CD4-positive, alpha-beta T cell (primary cell): Measurements from ENCODE around the gene OR8A1. TPM values are rescaled to one million over a fixed set of nuclear protein-coding genes. Genes with fewer than 3 reads are reported as not detected.

Experiments
- ATAC-seq: fragments of 200-7000 bp; cut with Tn5 transposase; one replicate; pipeline ENCODE4 v1.10.0; 2022; ENCODE audit warnings: mild to moderate bottlenecking; ENCODE audit not compliant: poor library complexity
- CTCF ChIA-PET: fragments of 350-600 bp; sonication (Branson Sonifier 250); formaldehyde crosslinking; loops from one replicate; lab custom pipeline; 2021; ENCODE audit warnings: antibody characterized with exemption, inconsistent platforms; lab: Charles Lee
- POLR2A ChIA-PET: fragments of 350-600 bp; sonication (Branson Sonifier 250); formaldehyde crosslinking; loops from one replicate; lab custom pipeline; 2021; ENCODE audit warnings: antibody characterized with exemption, inconsistent platforms; lab: Charles Lee
- DNase-seq, 14 experiments: peaks; one replicate each; pipeline ENCODE4 v3.0.0-alpha.2; 2013 to 2020; ENCODE audit warnings: mixed read lengths in 2 of 14
- H3K27ac ChIP-seq, 2 donors: one replicate each; pipeline versions ENCODE4 v1.5.1 to v1.7.0; 2013; ENCODE audit warnings: low read length in 2 of 2, low read depth in 1 of 2, mild to moderate bottlenecking in 1 of 2
- H3K27me3 ChIP-seq, 2 experiments: 1 replicate in 1 of 2; 2 replicates in 1 of 2; pipeline versions ENCODE4 v1.6.1 to v1.7.0; 2013; ENCODE audit warnings: low read length in 2 of 2, control low read depth in 1 of 2, mild to moderate bottlenecking in 1 of 2, moderate library complexity in 1 of 2; ENCODE audit not compliant: insufficient read depth in 2 of 2, control insufficient read depth in 1 of 2
- H3K36me3 ChIP-seq: one replicate; pipeline ENCODE4 v1.6.1; 2013; ENCODE audit warnings: low read length, control low read depth; ENCODE audit not compliant: insufficient read depth
- H3K4me1 ChIP-seq: one replicate; pipeline ENCODE4 v1.6.1; 2013; ENCODE audit warnings: low read length, control low read depth; ENCODE audit not compliant: insufficient read depth
- H3K4me3 ChIP-seq: one replicate; pipeline ENCODE4 v1.5.1; 2013; ENCODE audit warnings: mild to moderate bottlenecking, low read length, moderate library complexity
- H3K9me3 ChIP-seq, 2 experiments: 1 replicate in 1 of 2; 2 replicates in 1 of 2; pipeline versions ENCODE4 v1.6.1 to v1.7.0; 2013; ENCODE audit warnings: low read length in 2 of 2, mild to moderate bottlenecking in 2 of 2, control low read depth in 1 of 2, moderate library complexity in 1 of 2; ENCODE audit not compliant: control insufficient read depth in 1 of 2, insufficient read depth in 1 of 2
- H3K27ac Mint-ChIP-seq: one replicate; pipeline ENCODE4 v1.8.0; 2020; ENCODE audit warnings: mixed read lengths
- H3K27me3 Mint-ChIP-seq: one replicate; pipeline ENCODE4 v1.8.0; 2021; ENCODE audit warnings: mixed read lengths
- H3K36me3 Mint-ChIP-seq: one replicate; pipeline ENCODE4 v1.8.0; 2021; ENCODE audit warnings: low read depth, mixed read lengths
- H3K4me1 Mint-ChIP-seq: one replicate; pipeline ENCODE4 v1.8.0; 2021; ENCODE audit warnings: low read depth, mixed read lengths
- H3K4me3 Mint-ChIP-seq: one replicate; pipeline ENCODE4 v1.8.0; 2020; ENCODE audit warnings: mild to moderate bottlenecking, mixed read lengths
- H3K9me3 Mint-ChIP-seq: one replicate; pipeline ENCODE4 v1.8.0; 2020; ENCODE audit warnings: mixed read lengths
- CTCF ChIP-seq: fragments of 200-600 bp; IDR thresholded peaks from one replicate; pipeline ENCODE4 v1.8.0; 2022; ENCODE audit warnings: antibody characterized with exemption, mild to moderate bottlenecking
- intact Hi-C, 2 experiments: fragments of 100-400 bp; cut with DNase I in 1 of 2; cut with micrococcal nuclease in 1 of 2; formaldehyde crosslinking; loops; one replicate each; pipeline versions ENCODE4 v1.15.1 to v1.9.0; 2023 to 2025; cut with DNase I, micrococcal nuclease
- total RNA-seq, 174 experiments: library from RNA in 2 of 174; stranded (reverse) in 2 of 174; gene quantifications; one replicate each; pipeline ENCODE4 v1.2.3 and lab custom pipeline; 2021 to 2026

OR8A1 gene
- total RNA-seq, 2 experiments from 2014 or later = not detected

GRCh38 chr11:124543554-124543953 is 26.2 kb upstream of the OR8A1 start, which contains the start of gene OR8B12:
Gene OR8B12 (minus strand): TSS chr11:124543654. CDS start chr11:124543654, 0 bp downstream.
- peaks cover 2 to 5% of the 10 kb centered on the region in 2 experiments for H3K27me3 ChIP-seq
- Mint-ChIP-seq H3K4me1 (no peaks in the 10 kb centered on the region), H3K27me3 (peaks cover 52% of the 10 kb centered on the region), H3K36me3 (no peaks in the 10 kb centered on the region), H3K27ac (no peak within 1 kb of the TSS), H3K4me3 (no peak within 1 kb of the TSS), H3K9me3 (no peaks in the 10 kb centered on the region)
- intact Hi-C loops = no loop called here
- DNase-seq = no peak
- no peaks in the 10 kb centered on the region for H3K36me3 ChIP-seq
- H3K4me3 ChIP-seq = no peak within 1 kb of the TSS
- ChIA-PET POLR2A (no interaction called here), CTCF (no interaction called here)
- ATAC-seq = no peak
- no peaks in the 10 kb centered on the region for H3K4me1 ChIP-seq
- H3K9me3 ChIP-seq = no peaks in the 10 kb centered on the region
- no peak for TF ChIP-seq CTCF
- H3K27ac ChIP-seq = no peak within 1 kb of the TSS

GRCh38 chr11:124551189-124551588 is 18.6 kb upstream of the OR8A1 start:
- H3K4me3 Mint-ChIP-seq = no peak overlapping the region
- H3K9me3 Mint-ChIP-seq = no peaks in the 10 kb centered on the region
- H3K36me3 Mint-ChIP-seq = no peaks in the 10 kb centered on the region
- H3K4me1 Mint-ChIP-seq = no peaks in the 10 kb centered on the region
- ATAC-seq (no peak), DNase-seq (no peak)
- H3K27ac ChIP-seq = no peak overlapping the region
- H3K9me3 ChIP-seq = no peaks in the 10 kb centered on the region
- TF ChIP-seq CTCF = no peak
- POLR2A ChIA-PET = no interaction called here
- peaks cover 16% of the 10 kb centered on the region for H3K27me3 Mint-ChIP-seq
- H3K27me3 ChIP-seq = peaks cover 0 to under 1% of the 10 kb centered on the region in 2 experiments
- no peak overlapping the region for H3K27ac Mint-ChIP-seq
- CTCF ChIA-PET = no interaction called here
- H3K36me3 ChIP-seq = no peaks in the 10 kb centered on the region
- no peaks in the 10 kb centered on the region for H3K4me1 ChIP-seq
- intact Hi-C loops = no loop called here
- H3K4me3 ChIP-seq = no peak overlapping the region

- Mint-ChIP-seq H3K27ac (no peak overlapping the region), H3K4me3 (no peak overlapping the region), H3K4me1 (no peaks in the 10 kb centered on the region), H3K36me3 (no peaks in the 10 kb centered on the region), H3K27me3 (peaks cover 21% of the 10 kb centered on the region), H3K9me3 (no peaks in the 10 kb centered on the region)
- TF ChIP-seq CTCF = no peak
- ChIA-PET POLR2A (no interaction called here), CTCF (no interaction called here)
- no peak overlapping the region for H3K4me3 ChIP-seq
- no peak overlapping the region for H3K27ac ChIP-seq
- no peaks in the 10 kb centered on the region for H3K36me3 ChIP-seq
- H3K27me3 ChIP-seq = no peaks in the 10 kb centered on the region
- no peaks in the 10 kb centered on the region for H3K4me1 ChIP-seq
- ATAC-seq = no peak
- DNase-seq = no peak
- H3K9me3 ChIP-seq = no peaks in the 10 kb centered on the region
- intact Hi-C loops = no loop called here
These were observed 17.8 kb upstream of the OR8A1 start for GRCh38 chr11:124551987-124552386.
